RWPE1 (cell line): ENCODE data around the gene TPCN2.
A peak's percentile ranks its signal among the peaks of the same experiment; 100 is the strongest.

ENCODE experiments used
- CTCF ChIA-PET: fragments of 350-600 bp; sonication (Branson Sonifier 250); formaldehyde crosslinking; extraction: SDS; loops from one replicate; lab custom pipeline; 2021; lab: Yijun Ruan, JAX
- POLR2A ChIA-PET: fragments of 400-600 bp; formaldehyde crosslinking; extraction: SDS; loops from one replicate; lab custom pipeline; 2020; ENCODE audit warnings: antibody characterized with exemption; ENCODE audit not compliant: low non-redundant PET; lab: Yijun Ruan, JAX
- DNase-seq: peaks from one replicate; pipeline ENCODE4 v3.0.0; 2012; ENCODE audit warnings: low spot score
- H3K27ac ChIP-seq: fragments of 450-650 bp; 2 replicates; pipeline ENCODE4 v1.5.1; 2017
- CTCF ChIP-seq: fragments of 450-650 bp; conservative IDR thresholded peaks from 2 replicates; pipeline ENCODE4 v1.5.1; 2017; ENCODE audit warnings: low read depth, mild to moderate bottlenecking

The TPCN2 gene

DNA sequence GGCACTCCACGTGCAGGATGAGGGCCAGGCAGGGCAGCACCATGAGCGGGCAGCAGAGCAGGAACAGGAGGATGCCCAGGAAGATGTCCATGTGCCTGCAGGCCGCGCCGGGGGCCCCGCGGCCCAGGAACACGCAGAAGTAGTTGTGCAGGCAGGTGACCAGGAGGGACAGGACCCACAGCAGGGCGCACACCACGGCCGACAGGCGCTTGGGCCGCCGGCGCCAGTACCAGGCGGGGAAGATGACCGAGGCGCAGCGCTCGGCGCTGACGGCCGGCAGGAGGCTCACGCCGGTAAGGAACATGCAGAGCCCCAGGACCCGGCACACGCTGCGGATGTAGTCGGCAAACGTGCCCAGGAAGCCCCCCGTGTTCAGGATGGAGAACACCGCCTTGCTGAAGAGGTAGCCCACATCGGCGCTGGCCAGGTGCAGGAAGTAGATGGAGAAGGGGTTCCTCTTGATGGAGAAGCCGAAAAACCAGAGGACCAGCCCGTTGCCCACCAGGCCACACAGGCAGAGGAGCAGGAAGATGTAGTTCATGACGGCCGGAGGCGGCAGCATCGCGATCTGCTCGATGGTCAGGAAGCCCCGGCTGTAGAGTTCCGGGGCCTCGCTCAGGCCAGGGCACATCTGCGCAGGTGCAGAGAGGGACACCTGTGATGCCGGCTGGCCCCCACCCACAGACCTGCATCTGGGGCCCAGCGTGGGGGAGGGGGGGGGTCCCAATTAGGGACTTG lies 42.9 kb upstream of the TPCN2 start:
- ChIA-PET POLR2A (no interaction called here), CTCF (no interaction called here)
- no peak for DNase-seq
- no peak for TF ChIP-seq CTCF
- no peak overlapping the region for H3K27ac ChIP-seq

- ChIA-PET CTCF (no interaction called here), POLR2A (no interaction called here)
- peak overlapping the region; percentile 95 for H3K27ac ChIP-seq
- no peak for DNase-seq
- no peak for TF ChIP-seq CTCF
These were observed 41.9 kb upstream of the TPCN2 start for GRCh38 chr11:69006816-69007215.

- no peak for TF ChIP-seq CTCF
- no peak for DNase-seq
- H3K27ac ChIP-seq, result peak overlapping the region; percentile 95
- POLR2A ChIA-PET, result no interaction called here
- CTCF ChIA-PET, result interaction anchor here (0.9 kb wide), 1 partner anchor 80 kb away, joined by 3 read pairs; no protein-coding TSS in a partner anchor
These were observed 40.8 kb upstream of the TPCN2 start for GRCh38 chr11:69007975-69008381.

DNA sequence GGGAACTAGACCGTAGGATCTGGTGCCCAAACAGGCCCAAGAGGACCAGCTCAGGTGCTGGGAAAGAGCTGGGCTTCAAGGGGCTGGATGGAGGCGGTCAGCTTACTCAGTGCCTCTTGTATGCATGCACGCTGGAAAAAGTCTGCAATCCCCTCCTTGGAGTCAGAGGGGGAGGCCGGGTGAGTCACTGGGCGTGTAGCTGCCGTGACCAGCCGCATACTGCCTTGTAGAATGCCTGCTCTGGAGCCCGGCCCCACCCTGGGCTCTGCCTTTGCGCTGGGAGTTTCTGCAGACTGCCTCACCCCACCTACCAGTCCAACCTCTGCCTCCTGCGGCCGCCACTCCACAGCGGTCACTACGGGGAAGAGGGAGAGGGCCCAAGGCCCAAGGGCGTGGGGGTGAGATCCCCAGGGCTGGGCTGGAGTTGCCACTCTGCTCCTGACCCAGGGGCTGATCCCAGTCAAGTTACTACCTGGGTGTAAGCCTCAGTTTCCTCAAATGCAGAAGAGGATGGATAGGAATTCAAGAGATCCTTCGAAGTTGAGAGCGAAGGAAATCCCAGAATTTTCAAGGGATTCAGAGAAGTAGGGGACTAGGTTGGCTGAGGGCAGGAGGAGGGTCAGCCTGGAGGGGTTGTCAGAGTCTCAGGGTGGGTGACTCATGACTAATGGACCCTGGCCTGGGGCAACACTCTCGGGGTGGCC lies 39.8 kb upstream of the TPCN2 start:
- ChIA-PET CTCF (interaction anchor here (0.9 kb wide), 1 partner anchor 79 kb away, joined by 3 read pairs; no protein-coding TSS in a partner anchor), POLR2A (no interaction called here)
- TF ChIP-seq CTCF, result no peak
- peak overlapping the region; percentile 95 for H3K27ac ChIP-seq
- peak; percentile 98 for DNase-seq

GRCh38 chr11:69009441-69010211 lies 39.1 kb upstream of the TPCN2 start:
- CTCF ChIA-PET, result no interaction called here
- POLR2A ChIA-PET, result no interaction called here
- TF ChIP-seq CTCF, result no peak
- DNase-seq, result no peak
- peak overlapping the region; percentile 95 for H3K27ac ChIP-seq

DNA sequence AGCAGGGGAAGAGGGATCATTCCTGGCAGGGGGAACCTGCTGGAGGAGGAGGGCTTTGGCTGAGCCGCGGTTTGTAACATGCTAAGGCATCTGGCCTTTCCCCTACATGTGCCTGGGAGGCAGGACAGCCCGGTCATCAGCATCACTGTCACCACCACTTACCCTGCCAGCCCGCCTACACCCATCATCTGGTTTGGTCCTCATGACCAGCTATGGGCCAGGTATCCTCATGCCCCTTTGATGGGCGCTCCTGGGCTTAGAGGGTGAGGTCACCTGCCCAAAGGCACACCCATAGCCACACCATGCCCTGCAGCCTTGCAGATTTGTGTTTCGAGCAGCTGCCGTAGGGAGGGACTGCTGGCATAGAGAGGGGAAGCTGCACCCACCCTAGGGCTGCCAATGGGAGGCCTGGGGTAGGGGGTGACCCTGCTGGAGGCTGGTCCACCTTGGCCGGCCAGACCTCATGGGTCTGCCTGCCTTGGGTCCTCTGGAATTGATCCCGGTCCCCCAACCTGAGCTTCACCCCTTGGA lies 38.3 kb upstream of the TPCN2 start:
- CTCF ChIA-PET, result interaction anchor here (0.8 kb wide), 1 partner anchor 10 kb away, joined by 3 read pairs; no protein-coding TSS in a partner anchor
- DNase-seq, result peak; percentile 24
- H3K27ac ChIP-seq, result peak overlapping the region; percentile 95
- POLR2A ChIA-PET, result no interaction called here
- TF ChIP-seq CTCF, result no peak
